ENCODE measurements around the gene LPCAT3. TPM values are rescaled to one million over a fixed set of nuclear protein-coding genes. Genes with fewer than 3 reads are reported as not detected.

The LPCAT3 gene
- total RNA-seq, 1 experiment from 2014 or later = 45.8 TPM

GRCh38 chr12:6965714-6966113 lies 52.6 kb downstream of the LPCAT3 start:
- BruUV-seq (replicated peaks) = no TSS peak
- no peak for DNase-seq (ENCODE audit: low read depth, low spot score)
- Histone ChIP-seq H3K4me2 (ENCODE audit: low read length) (peak overlapping the region; percentile 87), H3K27me3 (ENCODE audit: insufficient read depth, low read length) (no peaks in the 10 kb centered on the region), H3K9me2 (ENCODE audit: insufficient read depth) (no peaks in the 10 kb centered on the region), H4K20me1 (ENCODE audit: insufficient read depth) (peaks cover 8% of the 10 kb centered on the region; the same call in 1 of the 2 replicates), H2AFZ (ENCODE audit: low read depth, low read length, poor library complexity, severe bottlenecking) (no peak overlapping the region), H3K4me3 (replicated peaks in 1 of 2; ENCODE audit: low read depth in 1 of 2, low read length in 2 of 2) (no peak overlapping the region), H3K4me1 (ENCODE audit: control insufficient read depth in 1 of 2, insufficient read depth in 2 of 2, low read length in 2 of 2) (peaks cover 34 to 74% of the 10 kb centered on the region in 2 experiments), H3K27ac (ENCODE audit: low read depth, low read length) (peak overlapping the region; percentile 97), H3K36me3 (ENCODE audit: control insufficient read depth in 1 of 2, insufficient read depth in 2 of 2, low read length in 2 of 2) (peaks cover 21 to 39% of the 10 kb centered on the region in 2 experiments; a peak in 2 of 4 replicates), H3K9me3 (ENCODE audit: control insufficient read depth in 1 of 2, insufficient read depth in 1 of 2, low read depth in 1 of 2, low read length in 2 of 2) (no peaks in the 10 kb centered on the region), H3K9ac (ENCODE audit: low read length) (peak overlapping the region; percentile 100), H3K79me2 (ENCODE audit: insufficient read depth, low read length) (peaks cover 75% of the 10 kb centered on the region)
- TF ChIP-seq REST (IDR thresholded peaks at IDR 0.05; ENCODE audit: low read depth) = no peak
- TF ChIP-seq SP1 (IDR thresholded peaks at IDR 0.05; ENCODE audit: low read depth) = no peak
- no peak for TF ChIP-seq YY1 (IDR thresholded peaks at IDR 0.05; ENCODE audit: extremely low read depth, insufficient replicate concordance, low read depth, low read length)
- no peak for TF ChIP-seq CBX3 (IDR thresholded peaks at IDR 0.05; ENCODE audit: low read depth)
- TF ChIP-seq JUND (IDR thresholded peaks at IDR 0.05) = no peak
- no peak for TF ChIP-seq POLR2A (IDR thresholded peaks at IDR 0.05; ENCODE audit: borderline replicate concordance, extremely low read depth, insufficient read depth, insufficient read length)
- no peak for TF ChIP-seq CTCF (IDR thresholded peaks at IDR 0.05 in 2 of 3, conservative IDR thresholded peaks at IDR 0.05 in 1 of 3; ENCODE audit: borderline replicate concordance in 1 of 3, insufficient read depth in 1 of 3, low read depth in 2 of 3, low read length in 2 of 3)
- no peak for TF ChIP-seq ZFX (IDR thresholded peaks at IDR 0.05)
- no peak for TF ChIP-seq RAD21 (IDR thresholded peaks at IDR 0.05; ENCODE audit: low read depth)
- TF ChIP-seq SRF (IDR thresholded peaks at IDR 0.05; ENCODE audit: low read depth) = no peak
- no peak for TF ChIP-seq ZBTB33 (IDR thresholded peaks at IDR 0.05; ENCODE audit: extremely low read depth, insufficient replicate concordance, low read length)
- TF ChIP-seq EGR1 (IDR thresholded peaks at IDR 0.05; ENCODE audit: low read depth) = no peak
- no peak for TF ChIP-seq EZH2 (IDR thresholded peaks at IDR 0.05)
- TF ChIP-seq FOSL1 (IDR thresholded peaks at IDR 0.05; ENCODE audit: low read depth) = no peak
- no peak for TF ChIP-seq ZNF274 (IDR thresholded peaks at IDR 0.05; ENCODE audit: low read depth, low read length)
- ATAC-seq = no peak
- intact Hi-C loops (cut with micrococcal nuclease) = loop anchor here (1.0 to 2.0 kb wide), 2 partner anchors 41 to 92 kb away; partner anchors contain the start of gene SPSB2
- ChIA-PET POLR2A (interaction anchor here (1.3 to 9.9 kb wide), 2 partner anchors 19 to 94 kb away, joined by 4 to 269 read pairs; partner anchors contain the start of genes C12orf57 and RNU7-1), CTCF (no interaction called here), RAD21 (ENCODE audit: low non-redundant PET in 1 of 2, low total read pairs in 2 of 2, uncharacterized antibody in 2 of 2, unreplicated experiment in 2 of 2) (no interaction called here)

Measured in HCT116 (cell line).